ENCODE results near the gene MEIOC. TPM values are rescaled to one million over a fixed set of nuclear protein-coding genes. Genes with fewer than 3 reads are reported as not detected.

Gene MEIOC
- total RNA-seq, 1 donor = not detected

GRCh38 chr17:44623070-44623725, 33.1 kb upstream of the MEIOC start:
- H3K79me2 ChIP-seq (ENCODE audit: insufficient read depth, low read length) = no peaks in the 10 kb centered on the region
- no peak overlapping the region for H3K4me3 ChIP-seq (ENCODE audit: insufficient read depth, low read length)
- H3K4me1 ChIP-seq (ENCODE audit: insufficient read depth, low read length) = no peaks in the 10 kb centered on the region
- no peaks in the 10 kb centered on the region for H3K36me3 ChIP-seq (ENCODE audit: insufficient read depth, low read length)
- H3K27ac ChIP-seq (ENCODE audit: low read depth, low read length) = no peak overlapping the region
- H3K9me3 ChIP-seq (ENCODE audit: low read depth, low read length) = no peaks in the 10 kb centered on the region
- H4K20me1 ChIP-seq (ENCODE audit: insufficient read depth, low read length) = no peaks in the 10 kb centered on the region
- no peak overlapping the region for H2AFZ ChIP-seq (ENCODE audit: low read length)
- H3K27me3 ChIP-seq (ENCODE audit: insufficient read depth, low read length) = peaks cover 5% of the 10 kb centered on the region
- no peak for TF ChIP-seq CTCF (IDR thresholded peaks at IDR 0.05; ENCODE audit: extremely low read depth, low read depth, low read length)
- no peak overlapping the region for H3K4me2 ChIP-seq (ENCODE audit: insufficient read depth, low read length)
- no peak for DNase-seq (ENCODE audit: insufficient read length, low spot score, missing footprints)

GRCh38 chr17:44627513-44628242, 28.6 kb upstream of the MEIOC start:
- no peak overlapping the region for H3K4me3 ChIP-seq (ENCODE audit: insufficient read depth, low read length)
- no peaks in the 10 kb centered on the region for H3K9me3 ChIP-seq (ENCODE audit: low read depth, low read length)
- H4K20me1 ChIP-seq (ENCODE audit: insufficient read depth, low read length) = no peaks in the 10 kb centered on the region
- no peaks in the 10 kb centered on the region for H3K4me1 ChIP-seq (ENCODE audit: insufficient read depth, low read length)
- peak overlapping the region; percentile 87 for H2AFZ ChIP-seq (ENCODE audit: low read length)
- no peak for TF ChIP-seq CTCF (IDR thresholded peaks at IDR 0.05; ENCODE audit: extremely low read depth, low read depth, low read length)
- H3K27me3 ChIP-seq (ENCODE audit: insufficient read depth, low read length) = no peaks in the 10 kb centered on the region
- H3K27ac ChIP-seq (ENCODE audit: low read depth, low read length) = no peak overlapping the region
- no peak overlapping the region for H3K4me2 ChIP-seq (ENCODE audit: insufficient read depth, low read length)
- DNase-seq (ENCODE audit: insufficient read length, low spot score, missing footprints) = no peak
- no peaks in the 10 kb centered on the region for H3K36me3 ChIP-seq (ENCODE audit: insufficient read depth, low read length)
- no peaks in the 10 kb centered on the region for H3K79me2 ChIP-seq (ENCODE audit: insufficient read depth, low read length)

GRCh38 chr17:44628243-44629188, 27.8 kb upstream of the MEIOC start:
- Histone ChIP-seq H3K4me3 (ENCODE audit: insufficient read depth, low read length) (no peak overlapping the region), H3K4me2 (ENCODE audit: insufficient read depth, low read length) (no peak overlapping the region), H2AFZ (ENCODE audit: low read length) (peak overlapping the region; percentile 87), H3K36me3 (ENCODE audit: insufficient read depth, low read length) (no peaks in the 10 kb centered on the region), H3K4me1 (ENCODE audit: insufficient read depth, low read length) (no peaks in the 10 kb centered on the region), H3K9me3 (ENCODE audit: low read depth, low read length) (no peaks in the 10 kb centered on the region), H3K27ac (ENCODE audit: low read depth, low read length) (no peak overlapping the region), H3K79me2 (ENCODE audit: insufficient read depth, low read length) (no peaks in the 10 kb centered on the region), H3K27me3 (ENCODE audit: insufficient read depth, low read length) (no peaks in the 10 kb centered on the region), H4K20me1 (ENCODE audit: insufficient read depth, low read length) (no peaks in the 10 kb centered on the region)
- TF ChIP-seq CTCF (IDR thresholded peaks at IDR 0.05; ENCODE audit: extremely low read depth, low read depth, low read length) = no peak
- DNase-seq (ENCODE audit: insufficient read length, low spot score, missing footprints) = no peak
